ENCODE results near the gene NAGPA. TPM values are rescaled to one million over a fixed set of nuclear protein-coding genes. Genes with fewer than 3 reads are reported as not detected.

NAGPA gene
- total and polyA plus RNA-seq, 8 donors, result 7.7 to 21.0 (median 9.2) TPM

- DNase-seq (peak in 1 of 4 donors; percentile 18), ATAC-seq (no peak)
- no peak overlapping the region for H3K4me3 ChIP-seq
- H3K4me1 ChIP-seq, result no peaks in the 10 kb centered on the region
- intact Hi-C loops (cut with DNase I), result no loop called here
- TF ChIP-seq, protein P1, sequence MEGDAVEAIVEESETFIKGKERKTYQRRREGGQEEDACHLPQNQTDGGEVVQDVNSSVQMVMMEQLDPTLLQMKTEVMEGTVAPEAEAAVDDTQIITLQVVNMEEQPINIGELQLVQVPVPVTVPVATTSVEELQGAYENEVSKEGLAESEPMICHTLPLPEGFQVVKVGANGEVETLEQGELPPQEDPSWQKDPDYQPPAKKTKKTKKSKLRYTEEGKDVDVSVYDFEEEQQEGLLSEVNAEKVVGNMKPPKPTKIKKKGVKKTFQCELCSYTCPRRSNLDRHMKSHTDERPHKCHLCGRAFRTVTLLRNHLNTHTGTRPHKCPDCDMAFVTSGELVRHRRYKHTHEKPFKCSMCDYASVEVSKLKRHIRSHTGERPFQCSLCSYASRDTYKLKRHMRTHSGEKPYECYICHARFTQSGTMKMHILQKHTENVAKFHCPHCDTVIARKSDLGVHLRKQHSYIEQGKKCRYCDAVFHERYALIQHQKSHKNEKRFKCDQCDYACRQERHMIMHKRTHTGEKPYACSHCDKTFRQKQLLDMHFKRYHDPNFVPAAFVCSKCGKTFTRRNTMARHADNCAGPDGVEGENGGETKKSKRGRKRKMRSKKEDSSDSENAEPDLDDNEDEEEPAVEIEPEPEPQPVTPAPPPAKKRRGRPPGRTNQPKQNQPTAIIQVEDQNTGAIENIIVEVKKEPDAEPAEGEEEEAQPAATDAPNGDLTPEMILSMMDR (IDR thresholded peaks at IDR 0.05), result no peak
- no peak overlapping the region for H3K27ac ChIP-seq
- no peaks in the 10 kb centered on the region for H3K36me3 ChIP-seq
- H3K27me3 ChIP-seq, result peaks cover 0 to 7% of the 10 kb centered on the region in 2 donors
- H3K9me3 ChIP-seq, result no peaks in the 10 kb centered on the region
Observed at GRCh38 chr16:5004311-5004710, 29.4 kb downstream of the NAGPA start.

- DNase-seq, result peak in 1 of 4 donors; percentile 21
- Histone ChIP-seq H3K9me3 (no peaks in the 10 kb centered on the region), H3K4me3 (no peak overlapping the region), H3K4me1 (no peaks in the 10 kb centered on the region), H3K27me3 (peaks cover 0 to 7% of the 10 kb centered on the region in 2 donors), H3K27ac (no peak overlapping the region), H3K36me3 (no peaks in the 10 kb centered on the region)
- TF ChIP-seq, protein P1 (IDR thresholded peaks at IDR 0.05), result no peak
- no peak for ATAC-seq
- intact Hi-C loops (cut with DNase I), result no loop called here
Observed at GRCh38 chr16:5003828-5004227, 29.9 kb downstream of the NAGPA start.

DNA sequence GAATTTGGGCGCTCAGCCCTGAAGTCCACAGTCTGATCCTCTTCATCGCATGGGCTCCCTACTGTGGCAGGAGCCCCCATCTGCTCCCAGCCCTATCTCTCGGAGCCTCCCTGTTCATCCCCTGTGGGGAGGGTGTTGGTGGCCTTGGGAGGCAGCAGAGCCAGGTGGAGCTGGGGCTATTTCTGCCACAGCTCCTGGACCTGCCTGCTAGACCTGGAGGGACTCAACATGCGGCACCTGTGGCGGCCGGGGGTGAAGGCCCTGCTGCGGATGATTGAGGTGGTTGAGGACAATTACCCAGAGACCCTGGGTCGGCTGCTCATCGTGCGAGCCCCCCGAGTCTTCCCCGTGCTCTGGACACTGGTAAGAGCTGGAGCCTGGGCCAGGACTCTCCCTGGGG lies 30.5 kb downstream of the NAGPA start:
- H3K4me1 ChIP-seq, result no peaks in the 10 kb centered on the region
- H3K4me3 ChIP-seq, result no peak overlapping the region
- peak in 1 of 4 donors; percentile 55 for DNase-seq
- no peak for ATAC-seq
- peaks cover 0 to 7% of the 10 kb centered on the region in 2 donors for H3K27me3 ChIP-seq
- H3K9me3 ChIP-seq, result no peaks in the 10 kb centered on the region
- H3K27ac ChIP-seq, result no peak overlapping the region
- TF ChIP-seq, protein P1 (IDR thresholded peaks at IDR 0.05), result no peak
- intact Hi-C loops (cut with DNase I), result no loop called here
- H3K36me3 ChIP-seq, result no peaks in the 10 kb centered on the region

DNA sequence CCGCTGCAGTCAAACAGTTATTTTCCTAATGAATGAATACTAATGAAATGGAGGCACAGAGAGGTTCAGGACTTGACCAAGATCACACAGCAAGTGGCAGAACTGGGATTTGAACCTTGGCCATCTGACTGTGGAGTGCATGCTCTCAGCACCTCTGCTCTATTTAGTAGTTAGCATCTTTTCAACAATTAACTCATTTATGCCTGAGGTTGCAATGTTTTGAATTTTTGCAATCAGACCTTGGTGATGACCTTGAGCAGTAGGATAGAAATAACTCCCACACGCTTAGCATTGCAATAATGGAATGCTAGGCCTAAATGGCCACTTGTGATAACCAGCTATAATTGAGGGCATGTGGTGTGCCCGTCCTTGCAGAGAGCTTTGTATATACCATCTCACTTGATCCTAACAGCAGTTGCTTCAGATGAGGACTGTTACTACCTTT lies 31.0 kb downstream of the NAGPA start:
- no peak for ATAC-seq

GRCh38 chr16:5001986-5002385 lies 31.7 kb downstream of the NAGPA start:
- Histone ChIP-seq H3K9me3 (no peaks in the 10 kb centered on the region), H3K4me1 (no peaks in the 10 kb centered on the region), H3K27ac (no peak overlapping the region), H3K27me3 (peaks cover 0 to 11% of the 10 kb centered on the region in 2 donors), H3K36me3 (no peaks in the 10 kb centered on the region), H3K4me3 (no peak overlapping the region)
- TF ChIP-seq, protein P1 (IDR thresholded peaks at IDR 0.05), result no peak
- intact Hi-C loops (cut with DNase I), result no loop called here
- DNase-seq (no peak), ATAC-seq (no peak)

More for the DNA sequence above, 31.0 kb downstream of the NAGPA start:
- no peak for DNase-seq
- intact Hi-C loops (cut with DNase I), result no loop called here
- Histone ChIP-seq H3K36me3 (no peaks in the 10 kb centered on the region), H3K9me3 (no peaks in the 10 kb centered on the region), H3K4me3 (no peak overlapping the region), H3K4me1 (no peaks in the 10 kb centered on the region), H3K27me3 (peaks cover 0 to 7% of the 10 kb centered on the region in 2 donors), H3K27ac (no peak overlapping the region)
- TF ChIP-seq, protein P1 (IDR thresholded peaks at IDR 0.05), result no peak
